ENCODE data around the gene AKAP1.

The AKAP1 gene

DNA sequence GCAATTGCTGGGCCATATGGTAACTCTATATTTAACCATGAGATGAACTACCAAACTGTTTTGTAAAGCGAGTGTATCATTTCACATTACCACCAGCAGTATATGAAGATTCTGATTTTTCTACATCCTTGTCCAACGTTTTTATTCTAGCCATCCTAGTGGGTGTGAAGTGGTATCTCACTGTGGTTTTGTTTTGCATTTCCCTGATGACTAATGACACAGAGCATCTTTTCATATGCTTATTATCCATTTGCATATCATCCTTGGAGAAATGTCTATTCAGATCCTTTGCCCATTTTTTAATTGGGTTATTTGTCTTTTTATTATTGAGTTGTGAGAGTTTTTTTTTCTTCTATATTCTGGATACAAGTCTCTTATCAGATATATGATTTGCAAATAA is 83.6 kb downstream of the AKAP1 start:
- no peaks in the 10 kb centered on the region for H3K9me3 ChIP-seq (ENCODE audit: control insufficient read depth, insufficient read depth, low read depth, low read length)
- H3K36me3 ChIP-seq (ENCODE audit: control insufficient read depth, insufficient read depth, low read length), result no peaks in the 10 kb centered on the region
- H3K4me3 ChIP-seq (ENCODE audit: low read depth, low read length), result no peak overlapping the region
- H3K9ac ChIP-seq (ENCODE audit: low read length), result no peak overlapping the region
- peaks cover 10% of the 10 kb centered on the region for H3K4me1 ChIP-seq (ENCODE audit: control insufficient read depth, insufficient read depth, low read length)
- no peak overlapping the region for H3K27ac ChIP-seq (ENCODE audit: low read depth, low read length)
- H3K27me3 ChIP-seq (ENCODE audit: control insufficient read depth, insufficient read depth, low read length), result no peaks in the 10 kb centered on the region

DNA sequence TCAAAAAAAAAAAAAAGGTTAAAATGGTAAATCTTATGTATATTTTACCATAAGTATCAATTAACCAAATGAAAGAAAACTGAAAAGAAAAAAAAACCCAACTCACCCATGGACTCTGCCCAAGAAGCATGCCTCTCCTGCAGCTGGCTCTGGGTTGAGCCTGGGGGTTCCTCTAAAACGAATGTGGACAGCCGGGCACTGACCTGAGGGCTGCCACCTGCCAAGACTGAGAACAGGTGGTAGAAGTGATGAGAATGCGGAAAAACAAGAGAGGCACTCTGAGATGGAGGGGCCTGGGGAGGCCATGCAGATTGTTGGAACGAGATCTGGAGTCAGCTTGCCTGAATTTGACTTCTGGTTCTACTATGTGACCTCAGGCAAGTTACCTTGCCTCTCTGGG is 85.8 kb downstream of the AKAP1 start:
- no peak overlapping the region for H3K4me3 ChIP-seq (ENCODE audit: low read depth, low read length)
- no peaks in the 10 kb centered on the region for H3K36me3 ChIP-seq (ENCODE audit: control insufficient read depth, insufficient read depth, low read length)
- H3K4me1 ChIP-seq (ENCODE audit: control insufficient read depth, insufficient read depth, low read length), result peaks cover 10% of the 10 kb centered on the region
- H3K9ac ChIP-seq (ENCODE audit: low read length), result no peak overlapping the region
- no peaks in the 10 kb centered on the region for H3K9me3 ChIP-seq (ENCODE audit: control insufficient read depth, insufficient read depth, low read depth, low read length)
- no peaks in the 10 kb centered on the region for H3K27me3 ChIP-seq (ENCODE audit: control insufficient read depth, insufficient read depth, low read length)
- no peak overlapping the region for H3K27ac ChIP-seq (ENCODE audit: low read depth, low read length)
